OCI-LY3 (cell line): ENCODE measurements around the gene C9orf85.

Experiments used
- EZH2phosphoT487 ChIP-seq: fragments of 200-600 bp; shearing (Covaris generic); IDR thresholded peaks from 2 replicates; pipeline ENCODE4 v1.6.1; 2018; ENCODE audit warnings: antibody characterized with exemption, mixed run types, low read depth
- TF ChIP-seq, protein P1 (sequence below): fragments of 200-600, 300-600 bp; sonication (generic); IDR thresholded peaks from 2 replicates; pipeline ENCODE4 v1.5.1; 2014; ENCODE audit warnings: antibody characterized with exemption, low read length, low read depth

DNA sequence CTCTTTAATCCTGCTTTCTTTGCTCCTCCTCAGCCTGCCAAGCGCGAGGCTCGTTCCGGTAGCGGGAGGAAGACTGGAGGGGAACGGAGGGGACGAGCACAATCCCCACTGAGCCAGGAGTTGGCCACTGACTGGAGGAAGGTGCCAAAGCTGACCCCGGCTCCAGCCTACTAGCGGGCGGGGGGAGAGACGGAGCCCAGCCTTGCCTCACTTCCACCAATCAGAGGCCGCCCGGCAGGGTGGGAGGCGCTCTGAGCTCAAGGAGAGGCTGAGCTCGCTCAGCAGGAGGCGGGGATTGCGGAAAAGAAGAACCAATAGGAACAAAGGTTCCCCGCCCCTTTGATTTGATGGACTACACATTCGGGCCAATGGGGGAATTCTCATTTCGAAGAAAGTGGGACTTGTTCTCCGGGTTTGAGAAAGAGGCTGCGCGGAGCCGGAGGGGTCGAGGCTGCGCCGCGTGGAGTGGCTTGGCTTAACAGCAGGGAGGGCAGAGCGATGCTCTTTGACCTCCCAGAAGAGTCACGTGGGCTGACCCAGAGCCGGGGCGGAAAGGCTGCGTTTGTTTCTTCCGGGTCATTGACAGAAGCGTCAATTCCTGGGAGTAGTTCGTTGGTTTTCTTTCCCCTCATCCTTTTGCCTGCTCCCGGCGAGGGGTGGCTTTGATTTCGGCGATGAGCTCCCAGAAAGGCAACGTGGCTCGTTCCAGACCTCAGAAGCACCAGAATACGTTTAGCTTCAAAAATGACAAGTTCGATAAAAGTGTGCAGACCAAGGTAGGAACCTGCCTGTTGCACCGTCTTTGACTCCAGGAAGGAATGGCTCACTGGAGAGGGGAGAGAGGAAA is at the start of gene C9orf85, which contains the start of gene ABHD17B:
- TF ChIP-seq, protein P1, sequence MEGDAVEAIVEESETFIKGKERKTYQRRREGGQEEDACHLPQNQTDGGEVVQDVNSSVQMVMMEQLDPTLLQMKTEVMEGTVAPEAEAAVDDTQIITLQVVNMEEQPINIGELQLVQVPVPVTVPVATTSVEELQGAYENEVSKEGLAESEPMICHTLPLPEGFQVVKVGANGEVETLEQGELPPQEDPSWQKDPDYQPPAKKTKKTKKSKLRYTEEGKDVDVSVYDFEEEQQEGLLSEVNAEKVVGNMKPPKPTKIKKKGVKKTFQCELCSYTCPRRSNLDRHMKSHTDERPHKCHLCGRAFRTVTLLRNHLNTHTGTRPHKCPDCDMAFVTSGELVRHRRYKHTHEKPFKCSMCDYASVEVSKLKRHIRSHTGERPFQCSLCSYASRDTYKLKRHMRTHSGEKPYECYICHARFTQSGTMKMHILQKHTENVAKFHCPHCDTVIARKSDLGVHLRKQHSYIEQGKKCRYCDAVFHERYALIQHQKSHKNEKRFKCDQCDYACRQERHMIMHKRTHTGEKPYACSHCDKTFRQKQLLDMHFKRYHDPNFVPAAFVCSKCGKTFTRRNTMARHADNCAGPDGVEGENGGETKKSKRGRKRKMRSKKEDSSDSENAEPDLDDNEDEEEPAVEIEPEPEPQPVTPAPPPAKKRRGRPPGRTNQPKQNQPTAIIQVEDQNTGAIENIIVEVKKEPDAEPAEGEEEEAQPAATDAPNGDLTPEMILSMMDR: no peak
- TF ChIP-seq EZH2phosphoT487: no peak
